Measurements from ENCODE around the gene TRIM52.
"Not testable (repeated sequence)": the region's sequence is repeated elsewhere in the genome, so short reads cannot be mapped to it uniquely, and the experiment has no call there.

The TRIM52 gene

DNA sequence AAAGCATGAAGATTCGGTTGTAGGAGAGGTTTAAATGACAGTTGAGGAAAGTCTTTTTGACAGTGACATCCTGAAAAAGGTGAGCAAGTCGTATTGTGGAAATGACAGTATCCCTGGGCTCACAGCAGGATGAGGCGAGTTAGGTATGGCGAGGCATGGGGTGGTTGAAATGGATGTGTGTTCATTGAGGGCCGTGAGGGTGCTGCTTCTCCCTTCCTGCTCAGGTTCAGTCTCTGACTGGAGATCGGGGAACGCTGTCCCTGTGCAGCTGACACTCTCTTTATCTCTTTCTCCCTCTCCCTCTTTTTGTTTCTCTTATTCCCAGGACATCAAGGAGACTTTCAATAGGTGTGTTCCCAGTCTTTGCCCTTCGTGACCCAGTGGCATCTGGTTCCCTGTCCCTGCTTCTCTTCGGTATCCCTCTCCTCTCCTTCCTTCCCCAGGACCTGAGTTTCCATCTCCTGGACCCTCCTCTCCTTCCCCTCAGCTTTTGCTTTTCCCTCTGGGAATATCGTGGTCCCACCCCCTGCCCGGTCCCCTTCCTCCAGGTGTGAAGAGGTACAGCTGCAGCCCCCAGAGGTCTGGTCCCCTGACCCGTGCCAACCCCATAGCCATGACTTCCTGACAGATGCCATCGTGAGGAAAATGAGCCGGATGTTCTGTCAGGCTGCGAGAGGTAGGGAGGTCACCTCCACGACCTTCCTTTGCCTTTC, 27.7 kb downstream of the TRIM52 start:
- no peak for DNase-seq

DNA sequence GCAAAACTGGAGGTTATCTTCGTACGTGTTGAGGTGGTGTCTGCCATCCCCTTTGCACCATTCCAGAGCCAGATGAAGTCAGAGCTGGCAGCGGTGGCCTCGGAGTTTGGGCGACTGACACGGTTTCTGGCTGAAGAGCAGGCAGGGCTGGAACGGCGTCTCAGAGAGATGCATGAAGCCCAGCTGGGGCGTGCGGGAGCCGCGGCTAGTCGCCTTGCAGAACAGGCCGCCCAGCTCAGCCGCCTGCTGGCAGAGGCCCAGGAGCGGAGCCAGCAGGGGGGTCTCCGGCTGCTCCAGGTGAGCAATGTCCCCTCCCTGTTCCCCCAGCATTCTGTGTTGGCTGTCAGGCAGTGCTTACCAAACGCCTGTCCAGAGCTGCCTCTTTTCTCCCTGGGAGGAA, 28.4 kb downstream of the TRIM52 start:
- DNase-seq = no peak

DNA sequence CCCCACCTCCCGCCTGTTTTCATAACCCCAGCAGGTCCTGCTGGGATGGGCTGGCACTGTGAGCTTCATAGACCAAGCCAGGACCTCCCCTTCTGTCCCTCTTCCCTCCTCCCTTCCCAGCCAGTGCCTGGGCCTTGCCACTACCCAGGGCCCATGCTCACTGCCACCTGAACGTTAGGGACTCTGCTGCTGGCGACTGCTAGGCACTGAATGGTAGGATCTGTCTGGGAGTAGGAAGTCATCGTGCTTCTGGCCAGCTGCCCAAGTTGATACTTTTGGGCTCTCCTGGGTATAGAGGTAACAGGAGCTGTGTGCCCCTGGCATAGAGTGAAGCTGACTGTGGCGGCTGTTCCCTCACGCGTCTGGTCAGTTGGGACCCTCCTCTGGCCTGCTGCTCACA, 29.5 kb downstream of the TRIM52 start:
- DNase-seq = no peak

DNA sequence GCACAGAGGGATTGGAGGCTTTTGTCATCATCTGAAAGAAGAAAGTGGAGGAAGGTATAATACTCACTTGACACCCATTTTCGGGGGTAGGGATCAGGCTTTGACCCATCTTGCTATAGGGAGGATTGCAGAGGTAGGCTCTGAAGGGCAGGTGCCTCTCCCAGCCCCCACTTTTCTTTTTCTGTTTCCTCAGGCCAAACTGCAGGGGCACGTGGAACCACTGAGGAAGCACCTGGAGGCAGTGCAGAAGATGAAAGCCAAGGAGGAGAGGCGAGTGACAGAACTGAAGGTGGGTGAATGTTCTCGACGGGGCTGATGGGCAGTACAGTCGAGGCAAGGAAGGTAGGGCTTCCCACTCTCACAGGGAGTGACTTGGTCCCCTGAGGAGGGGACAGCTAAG, 30.4 kb downstream of the TRIM52 start:
- no peak for DNase-seq

DNA sequence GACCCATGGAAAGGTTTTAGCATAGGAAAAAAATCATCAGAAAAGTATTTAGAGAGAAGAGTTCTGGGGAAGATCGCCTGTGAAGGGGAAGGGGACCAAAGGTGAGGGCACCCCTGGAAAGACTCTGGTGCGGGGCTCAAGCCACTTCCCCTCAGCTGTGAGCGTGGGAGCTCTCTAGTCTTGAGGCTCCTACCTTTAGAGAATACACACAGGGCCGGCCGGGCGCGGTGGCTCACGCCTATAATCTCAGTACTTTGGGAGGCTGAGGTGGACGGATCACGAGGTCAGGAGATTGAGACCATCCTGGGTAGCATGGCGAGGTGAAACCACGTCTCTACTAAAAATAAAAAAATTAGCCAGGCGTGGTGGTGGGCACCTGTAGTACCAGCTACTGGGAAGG, 30.9 kb downstream of the TRIM52 start:
- no peak for DNase-seq

DNA sequence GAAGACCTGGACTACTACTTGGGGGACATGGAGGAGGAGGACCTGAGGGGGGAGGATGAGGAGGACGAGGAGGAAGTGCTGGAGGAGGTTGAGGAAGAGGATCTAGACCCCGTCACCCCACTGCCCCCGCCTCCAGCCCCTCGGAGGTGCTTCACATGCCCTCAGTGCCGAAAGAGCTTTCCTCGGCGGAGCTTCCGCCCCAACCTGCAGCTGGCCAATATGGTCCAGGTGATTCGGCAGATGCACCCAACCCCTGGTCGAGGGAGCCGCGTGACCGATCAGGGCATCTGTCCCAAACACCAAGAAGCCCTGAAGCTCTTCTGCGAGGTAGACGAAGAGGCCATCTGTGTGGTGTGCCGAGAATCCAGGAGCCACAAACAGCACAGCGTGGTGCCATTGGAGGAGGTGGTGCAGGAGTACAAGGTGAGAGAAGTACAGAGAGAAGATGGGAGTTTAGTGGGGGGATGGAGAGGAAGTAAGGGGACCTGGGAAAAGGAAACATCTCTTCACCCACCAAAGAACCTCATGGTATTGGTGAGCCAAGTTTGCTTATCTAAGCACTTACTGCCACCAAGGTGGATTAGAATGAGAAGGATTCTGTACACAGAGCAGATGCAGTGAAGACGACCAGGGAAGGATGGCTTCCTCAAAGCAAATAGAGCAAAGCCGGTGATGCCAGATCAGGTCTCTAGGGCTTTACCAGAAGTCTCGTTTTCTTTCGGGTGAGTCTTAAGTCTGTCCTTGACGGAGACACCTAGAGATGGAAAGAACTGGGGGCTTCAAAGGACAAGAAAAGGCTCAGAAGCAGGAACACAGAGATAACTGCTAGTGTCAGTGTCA, 36.3 kb downstream of the TRIM52 start:
- DNase-seq = peak; percentile 48

DNA sequence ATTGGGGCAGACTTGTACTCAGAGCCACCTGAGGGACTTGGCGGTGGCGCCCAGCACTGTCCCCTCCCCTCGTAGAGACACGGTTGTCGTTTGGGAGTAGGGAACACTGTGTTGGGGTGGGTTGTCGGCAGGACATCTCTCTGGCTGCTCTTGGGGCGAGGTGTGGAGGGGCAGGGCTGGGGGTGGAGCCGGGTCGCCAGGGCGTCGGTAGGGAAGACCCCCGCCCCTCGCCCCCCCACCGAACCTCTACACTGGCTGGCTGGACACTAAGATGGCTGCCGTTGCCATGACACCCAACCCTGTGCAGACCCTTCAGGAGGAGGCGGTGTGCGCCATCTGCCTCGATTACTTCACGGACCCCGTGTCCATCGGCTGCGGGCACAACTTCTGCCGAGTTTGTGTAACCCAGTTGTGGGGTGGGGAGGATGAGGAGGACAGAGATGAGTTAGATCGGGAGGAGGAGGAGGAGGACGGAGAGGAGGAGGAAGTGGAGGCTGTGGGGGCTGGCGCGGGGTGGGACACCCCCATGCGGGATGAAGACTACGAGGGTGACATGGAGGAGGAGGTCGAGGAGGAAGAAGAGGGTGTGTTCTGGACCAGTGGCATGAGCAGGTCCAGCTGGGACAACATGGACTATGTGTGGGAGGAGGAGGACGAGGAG, 37.1 kb downstream of the TRIM52 start:
- peak; percentile 60 for DNase-seq

DNA sequence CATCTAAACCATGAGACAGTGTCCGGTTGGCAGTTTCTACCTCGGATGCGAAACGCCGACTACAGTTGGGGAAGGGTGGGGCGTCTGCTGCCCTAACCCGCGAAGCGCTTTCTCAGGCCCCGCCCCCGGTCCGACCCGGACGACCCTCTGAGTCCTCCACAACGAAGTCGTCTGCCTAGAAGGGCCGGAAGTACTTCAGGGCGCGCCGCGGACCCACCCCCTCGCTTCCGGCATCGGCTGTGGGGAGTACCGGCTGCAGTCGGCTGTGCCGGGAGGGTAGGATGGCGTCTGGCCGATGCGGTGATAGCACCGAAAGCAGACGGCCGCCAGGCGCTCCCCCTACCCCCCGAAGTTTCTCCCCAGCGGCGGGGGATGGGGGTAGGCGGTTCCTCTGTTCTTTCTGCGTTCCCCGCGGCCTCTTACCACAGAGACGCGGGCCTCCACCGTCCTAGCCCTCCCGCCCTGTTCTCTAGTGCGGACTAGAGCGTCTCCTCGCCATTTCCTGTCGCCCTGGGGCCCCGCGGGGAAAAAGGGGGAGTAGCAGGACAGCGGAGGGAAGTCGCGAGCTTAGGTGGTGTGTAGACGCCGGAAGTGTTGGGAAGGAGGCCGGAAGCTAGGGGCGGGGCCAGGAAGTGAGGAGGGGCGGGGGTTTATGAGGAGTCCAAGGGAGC, 37.8 kb downstream of the TRIM52 start, which contains the start of gene TRIM41:
TSS of gene TRIM41 (plus strand) at position 224 of the 671 bp plus-strand sequence. CDS start 719 bp downstream, outside the sequence.
- DNase-seq = peak; percentile 100

DNA sequence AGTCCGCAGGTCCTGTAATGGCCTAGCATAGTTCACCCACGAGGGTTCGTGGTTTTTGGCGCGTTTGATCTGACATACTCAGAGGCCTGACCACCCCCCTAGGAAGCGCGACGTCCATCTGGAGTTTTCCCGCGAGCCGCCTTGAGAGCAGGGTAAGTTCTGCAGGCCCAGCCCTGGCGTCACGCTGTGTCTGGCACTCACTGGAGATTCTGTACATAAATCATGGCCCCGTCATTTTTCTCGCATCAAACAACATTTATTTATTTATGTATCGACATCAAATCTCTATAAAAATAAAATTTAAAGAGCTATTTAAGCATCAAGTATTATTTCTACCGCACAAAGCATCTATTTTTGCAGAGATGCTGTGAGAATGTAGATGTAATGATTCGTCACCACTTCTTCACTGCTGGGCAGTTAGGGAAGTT, 38.3 kb downstream of the TRIM52 start:
- DNase-seq = no peak

DNA sequence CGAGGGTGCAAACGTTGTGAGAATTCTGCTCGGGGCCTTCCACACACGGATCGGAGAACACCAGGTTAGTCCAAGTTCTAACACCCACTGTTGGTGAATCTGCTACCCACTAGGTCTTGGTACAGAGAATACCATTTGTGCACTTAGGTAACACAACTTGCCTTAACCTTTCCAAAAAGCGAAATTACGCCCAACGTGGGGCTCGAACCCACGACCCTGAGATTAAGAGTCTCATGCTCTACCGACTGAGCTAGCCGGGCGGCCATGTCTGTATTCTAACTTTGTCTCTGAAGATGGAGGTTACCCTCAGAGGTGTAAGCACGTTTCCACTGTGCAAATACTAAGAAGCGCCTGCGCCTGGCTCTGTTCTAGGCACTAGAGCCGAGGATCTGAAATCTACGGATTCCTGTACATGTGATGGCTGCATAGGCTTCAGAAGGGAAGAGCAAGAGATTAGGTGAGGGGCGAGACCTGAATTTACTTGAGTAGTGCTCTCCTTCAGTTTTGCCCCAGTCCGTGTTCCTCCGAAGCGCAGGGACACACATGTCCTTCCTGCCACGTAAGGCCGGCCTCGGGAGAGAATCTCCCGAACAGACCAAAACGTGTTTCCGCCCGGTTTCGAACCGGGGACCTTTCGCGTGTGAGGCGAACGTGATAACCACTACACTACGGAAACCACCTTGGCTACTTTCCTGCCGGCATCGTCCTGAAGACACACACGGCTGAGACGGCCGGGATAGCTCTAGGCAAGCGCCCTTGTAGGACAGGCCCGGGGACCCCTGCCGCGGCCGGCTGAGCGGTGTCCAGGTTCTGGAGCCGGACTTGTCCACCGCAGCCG, 38.9 kb downstream of the TRIM52 start:
- peak; percentile 98 for DNase-seq

DNA sequence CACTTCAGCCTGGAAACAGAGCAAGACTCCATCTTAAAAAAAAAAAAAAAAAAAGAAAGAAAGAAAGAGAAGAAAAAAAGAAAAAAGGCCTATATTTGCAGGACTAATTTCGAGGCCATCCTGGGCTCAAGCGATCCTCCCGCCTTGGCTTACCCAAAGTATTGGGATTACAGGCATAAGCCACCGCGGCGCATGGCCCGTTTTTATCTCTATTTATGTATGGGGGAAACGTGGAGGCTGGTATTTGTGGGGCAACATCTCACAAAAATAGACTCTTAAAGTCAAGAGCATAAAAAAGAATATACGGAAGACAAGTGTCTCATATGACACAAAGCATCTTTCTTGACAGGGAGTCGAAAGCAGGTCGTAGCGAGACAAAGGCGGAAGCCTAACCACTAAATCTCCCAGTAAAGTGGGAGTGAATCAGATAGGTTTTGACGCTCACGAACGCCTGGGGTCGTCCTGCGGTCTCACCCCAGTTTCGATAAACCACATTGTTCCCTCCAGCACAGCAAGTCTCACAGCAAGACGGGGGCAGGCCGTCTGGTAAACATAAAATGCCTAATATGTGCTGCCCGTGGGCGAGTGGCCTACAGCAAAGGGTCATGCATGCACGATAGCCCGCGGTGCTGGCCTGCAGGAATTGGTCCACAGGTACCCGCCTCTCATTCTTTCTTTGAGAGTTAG, 39.7 kb downstream of the TRIM52 start:
- DNase-seq = no peak

DNA sequence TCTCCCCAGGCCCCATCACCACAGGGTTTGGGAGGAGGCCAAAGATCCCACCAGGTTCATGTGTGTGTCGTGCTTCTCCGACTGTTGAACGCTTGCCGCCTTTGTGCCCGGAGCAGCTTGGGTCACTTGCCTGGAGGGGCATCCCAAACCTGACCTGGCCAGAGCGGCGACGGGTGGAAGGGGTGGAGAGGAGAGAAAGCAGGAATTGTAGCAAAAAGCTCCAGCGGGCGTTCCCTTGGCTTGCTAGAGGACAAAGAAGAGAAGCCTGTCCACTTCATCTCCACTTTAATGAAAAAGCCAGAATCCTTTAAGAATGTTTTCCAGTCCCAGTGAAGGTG, 40.8 kb downstream of the TRIM52 start:
- DNase-seq = no peak

DNA sequence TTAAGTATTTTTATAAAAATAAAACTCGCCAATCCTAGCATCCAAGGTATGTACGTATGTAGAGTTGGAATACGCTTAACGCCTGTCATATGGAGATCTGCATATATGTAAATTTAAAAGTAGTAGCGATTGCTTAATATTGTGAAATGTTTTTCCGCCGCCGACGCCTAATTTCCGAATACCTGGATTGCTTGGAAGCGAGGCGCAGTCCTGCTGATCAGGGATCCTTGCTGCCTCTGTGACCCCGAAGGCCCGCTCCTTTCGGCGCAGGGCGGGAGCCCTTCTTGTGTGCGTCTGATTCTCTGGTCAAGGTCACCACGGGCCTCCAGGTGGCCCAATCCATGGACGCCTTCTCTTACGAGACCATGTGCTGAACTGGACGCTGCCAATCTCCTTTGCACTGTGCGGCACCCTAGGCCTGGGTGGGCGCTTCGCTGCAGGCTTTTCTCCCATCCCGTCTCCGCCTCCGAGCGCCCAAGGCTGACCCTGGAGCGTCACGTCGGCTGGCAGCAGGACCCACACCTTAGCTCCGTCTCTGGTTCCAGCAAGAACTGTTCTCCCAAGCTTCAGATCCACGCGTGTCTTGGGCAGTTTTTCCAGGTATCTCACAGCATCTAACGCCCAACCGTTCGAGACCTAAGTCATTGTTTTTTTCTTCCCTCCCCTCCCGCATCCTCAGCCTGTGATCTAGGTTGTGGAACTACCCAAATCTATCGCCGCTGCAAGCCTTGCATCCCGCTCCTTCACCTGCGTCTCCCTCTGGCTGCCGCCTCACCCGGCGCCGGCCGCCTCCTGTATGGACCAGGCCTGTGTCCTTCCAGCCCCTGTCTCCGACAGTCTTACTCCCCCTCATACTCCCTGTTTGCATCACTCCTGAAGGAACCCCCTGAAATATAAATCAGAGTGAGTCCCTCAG, 41.4 kb downstream of the TRIM52 start:
- no peak for DNase-seq

DNA sequence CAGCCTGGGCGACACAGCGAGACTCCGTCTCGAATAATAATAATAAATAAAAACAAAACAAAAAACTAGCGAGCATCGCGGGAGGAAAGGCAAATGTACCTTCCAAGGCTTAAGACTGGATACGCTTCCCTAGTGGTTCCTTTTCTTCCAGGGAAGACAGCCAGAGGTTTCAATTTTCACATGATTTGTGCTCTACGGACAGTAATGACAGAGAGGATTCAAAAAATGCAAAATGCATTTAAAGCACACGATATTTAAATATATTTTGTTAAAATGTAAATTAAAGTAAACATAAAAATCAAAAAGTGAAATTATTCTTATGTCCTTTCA, 42.2 kb downstream of the TRIM52 start:
- no peak for DNase-seq

DNA sequence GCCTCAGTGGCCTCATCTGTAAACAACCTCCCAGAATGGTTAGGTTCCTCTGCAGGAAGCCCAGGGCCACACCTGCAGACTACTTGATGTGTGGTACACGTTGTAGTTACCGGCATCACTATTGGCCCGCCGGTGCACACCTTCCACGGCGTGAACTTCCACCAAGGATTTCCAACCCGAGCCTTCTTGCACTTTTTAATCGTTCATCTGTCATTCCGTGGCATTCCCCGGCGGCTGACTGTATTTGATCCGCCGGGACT, 43.2 kb downstream of the TRIM52 start:
- DNase-seq = no peak

DNA sequence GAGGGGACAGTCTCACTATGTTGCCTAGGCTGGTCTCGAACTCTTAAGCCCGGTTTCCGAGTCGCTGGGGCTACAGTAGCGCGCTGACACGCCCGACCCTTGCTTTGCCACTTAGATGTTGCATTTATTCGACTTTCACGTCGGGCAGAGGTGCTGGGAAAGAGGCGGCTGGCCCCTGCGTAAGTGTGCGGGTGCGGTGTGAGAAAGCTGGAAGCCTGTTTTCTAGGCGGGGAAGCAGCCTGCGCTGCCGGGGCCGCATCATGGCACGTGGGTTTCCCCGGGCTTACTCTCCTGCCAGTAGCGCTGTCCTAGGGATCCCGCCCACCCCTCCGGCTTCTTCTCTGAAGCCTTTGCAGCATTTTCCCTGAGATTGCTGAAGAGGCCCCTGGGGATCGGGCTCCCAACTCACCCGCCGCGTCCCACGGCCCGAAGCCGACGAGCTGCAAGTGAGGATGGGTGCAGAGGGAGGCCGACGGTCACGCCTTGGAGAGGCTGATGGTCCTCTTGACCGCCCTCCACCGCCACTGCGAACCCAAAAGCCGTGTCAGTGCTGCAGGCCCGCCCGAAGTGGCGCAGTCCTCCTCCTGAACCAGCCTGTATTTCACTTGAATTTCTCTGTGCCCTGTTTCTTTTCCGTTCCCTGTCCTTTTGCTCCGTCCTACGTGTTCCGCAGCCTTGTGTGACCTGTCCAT, 43.7 kb downstream of the TRIM52 start:
- peak; percentile 80 for DNase-seq

DNA sequence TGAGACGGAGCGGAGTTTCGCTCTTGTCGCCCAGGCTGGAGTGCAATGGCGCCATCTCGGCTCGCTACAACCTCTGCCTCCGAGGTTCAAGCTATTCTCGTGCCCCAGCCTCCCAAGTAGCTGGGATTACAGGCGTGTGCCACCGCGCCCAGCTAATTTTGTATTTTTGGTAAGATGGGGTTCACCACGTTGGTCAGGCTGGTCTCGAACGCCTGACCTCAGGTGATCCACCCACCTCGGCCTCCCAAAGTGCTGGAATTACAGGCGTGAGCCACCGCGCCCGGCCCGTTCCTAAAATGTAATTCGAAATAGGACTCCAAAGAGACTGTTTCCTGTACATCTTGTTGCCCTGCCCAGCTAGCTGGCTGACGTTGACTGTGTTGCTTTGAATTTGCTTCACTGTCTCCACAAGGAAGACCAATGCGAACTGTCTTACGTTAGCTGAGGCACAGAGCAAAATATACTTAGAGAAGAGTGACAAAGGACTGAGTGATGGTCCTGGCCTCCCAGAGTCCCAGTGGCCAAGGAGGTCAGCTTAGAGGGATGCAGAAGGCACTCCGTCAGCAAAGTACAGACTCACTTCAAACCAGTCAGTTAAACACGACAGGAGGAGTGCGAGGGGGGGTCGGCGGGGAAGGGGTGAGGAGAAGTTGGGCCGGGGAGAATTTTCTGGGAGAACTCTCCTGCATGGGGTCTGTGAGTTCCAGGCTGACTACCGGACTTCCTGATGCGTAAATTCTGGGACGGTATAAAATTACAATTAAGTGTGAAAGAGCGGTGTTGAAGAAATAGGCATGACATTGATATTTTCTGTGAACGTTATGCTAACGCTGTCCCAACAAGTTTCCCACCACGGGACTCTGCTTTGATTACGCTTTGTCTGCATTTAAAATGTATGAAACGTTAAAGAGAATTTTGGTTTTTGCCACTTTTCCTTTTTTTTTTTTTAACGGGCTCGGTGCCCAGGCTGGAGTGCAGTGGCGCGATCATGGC, 44.6 kb downstream of the TRIM52 start:
- peak; percentile 64 for DNase-seq

DNA sequence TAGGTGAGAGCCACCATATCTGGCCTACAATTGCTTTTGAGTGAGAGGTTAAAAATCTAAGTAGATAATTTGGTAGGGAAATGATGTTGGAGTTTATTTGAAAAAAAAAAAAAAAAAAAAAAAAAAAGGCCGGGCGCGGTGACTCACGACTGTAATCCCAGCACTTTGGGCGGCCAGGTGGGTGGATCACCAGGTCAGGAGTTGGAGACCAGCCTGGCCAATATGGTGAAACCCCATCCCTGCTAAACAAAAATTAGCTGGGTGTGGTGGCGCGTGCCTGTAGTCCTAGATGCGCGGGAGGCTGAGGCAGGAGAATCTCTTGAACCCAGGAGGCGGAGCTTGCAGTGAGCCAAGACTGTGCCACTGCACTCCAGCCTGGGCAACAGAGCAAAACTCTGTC, 46.7 kb downstream of the TRIM52 start:
- not testable (repeated sequence) for DNase-seq

DNA sequence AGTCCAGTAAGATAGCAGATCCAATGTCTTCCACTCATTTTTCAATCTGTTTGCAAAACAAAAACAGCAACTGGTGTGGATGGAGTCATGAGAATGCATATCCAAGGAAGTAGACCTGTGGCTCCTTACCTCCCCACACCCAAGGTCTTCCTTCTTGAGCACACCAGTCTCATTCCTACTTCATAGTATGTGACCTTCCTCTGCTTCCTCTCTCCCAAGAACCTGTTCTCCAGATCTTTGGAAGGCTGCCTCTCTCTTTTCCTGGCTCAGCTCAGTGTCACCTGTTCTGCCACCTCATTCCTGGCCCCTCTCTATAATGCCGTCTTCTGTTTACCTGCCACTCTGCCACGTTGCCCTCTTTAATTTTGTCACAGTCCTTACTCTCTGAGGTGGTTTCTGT, 48.0 kb downstream of the TRIM52 start:
- no peak for DNase-seq
